HEK293T (cell line): ENCODE measurements around the gene TRH.
"Not testable (repeated sequence)": the region's sequence is repeated elsewhere in the genome, so short reads cannot be mapped to it uniquely, and the experiment has no call there.

Experiments
- FOXA1 ChIP-seq: fragments of 450-650 bp; IDR thresholded peaks from 2 replicates; pipeline ENCODE4 v1.6.1; 2016; ENCODE audit warnings: mild to moderate bottlenecking
- FOXM1 ChIP-seq: fragments of 450-650 bp; IDR thresholded peaks from 2 replicates; pipeline ENCODE4 v1.6.1; 2017; ENCODE audit warnings: mild to moderate bottlenecking, borderline replicate concordance
- HDGF ChIP-seq: fragments of 450-650 bp; IDR thresholded peaks from 2 replicates; pipeline ENCODE4 v1.6.1; 2017; ENCODE audit warnings: antibody characterized with exemption, borderline replicate concordance
- SP1 ChIP-seq: fragments of 450-650 bp; IDR thresholded peaks from 2 replicates; pipeline ENCODE4 v1.6.1; 2017
- TARDBP ChIP-seq: fragments of 450-650 bp; IDR thresholded peaks from 2 replicates; pipeline ENCODE4 v1.6.1; 2016

DNA sequence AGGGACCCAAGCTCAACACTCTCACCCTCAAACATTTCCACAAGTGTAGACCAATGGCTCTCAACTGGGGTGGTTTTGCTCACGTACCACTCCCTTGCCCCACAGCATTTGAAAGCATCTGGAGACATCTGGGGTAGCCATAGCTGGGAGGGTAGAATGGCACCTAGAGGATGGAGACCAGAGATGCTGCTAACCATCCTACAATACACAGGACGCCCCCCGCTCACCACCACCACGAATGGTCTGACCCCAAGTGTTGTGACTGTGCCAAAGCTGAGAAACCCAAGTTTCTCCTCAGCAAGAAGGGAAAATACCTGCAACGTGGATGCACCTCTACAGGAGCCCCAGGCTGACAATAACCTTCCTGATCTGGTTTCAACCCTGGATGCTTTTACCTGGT lies 24.7 kb downstream of the TRH start:
- not testable (repeated sequence) for TF ChIP-seq TARDBP, FOXM1, HDGF, FOXA1, SP1
